A549 (cell line): ENCODE measurements around the gene UGT1A9. TPM values are rescaled to one million over a fixed set of nuclear protein-coding genes. Genes with fewer than 3 reads are reported as not detected.

Experiments
- ATAC-seq, 2 experiments: fragments of 200-7000 bp in 1 of 2; fragments of >200 bp in 1 of 2; cut with Nextera tagmentation in 1 of 2; cut with Tn5 transposase in 1 of 2; 3 replicates each; pipeline versions ENCODE4 v1.8.0 to v1.9.1; 2018 to 2020; ENCODE audit warnings: mild to moderate bottlenecking in 1 of 2, moderate library complexity in 1 of 2
- CTCF ChIA-PET: fragments of 300-600 bp; sonication (Branson Sonifier 250); formaldehyde crosslinking; extraction: SDS; loops from one replicate; lab custom pipeline; 2021; ENCODE audit warnings: antibody characterized with exemption, inconsistent platforms; lab: Yijun Ruan, JAX
- POLR2A ChIA-PET: fragments of 350-600 bp; formaldehyde crosslinking; extraction: SDS; loops from one replicate; lab custom pipeline; 2021; ENCODE audit warnings: antibody characterized with exemption, inconsistent platforms; lab: Yijun Ruan, JAX
- DNase-seq, 2 experiments: peaks; one replicate each; pipeline versions ENCODE4 v3.0.0 to v3.0.0-alpha.2; 2011 to 2016; ENCODE audit warnings: low read depth in 1 of 2, low spot score in 1 of 2
- FAIRE-seq: peaks from 2 replicates; lab custom pipeline; 2011; peaks lifted over from hg19 to GRCh38; lab: Jason Lieb, UNC
- H3K27ac ChIP-seq, 2 experiments: fragments of >200 bp; sonication (Bioruptor Twin); formaldehyde crosslinking; 3 replicates each; pipeline ENCODE4 v1.5.1; 2016 to 2017
- H3K4me1 ChIP-seq: fragments of >200 bp; sonication (Bioruptor Twin); formaldehyde crosslinking; 3 replicates; pipeline ENCODE4 v1.6.1; 2016
- H3K4me2 ChIP-seq: fragments of >200 bp; sonication (Bioruptor Twin); formaldehyde crosslinking; 3 replicates; pipeline ENCODE4 v1.6.1; 2016
- H3K4me3 ChIP-seq: fragments of >200 bp; sonication (Bioruptor Twin); formaldehyde crosslinking; 3 replicates; pipeline ENCODE4 v1.5.1; 2016
- H3K9me3 ChIP-seq: fragments of >200 bp; sonication (Bioruptor Twin); formaldehyde crosslinking; 3 replicates; pipeline ENCODE4 v1.6.1; 2016
- ATOH8 ChIP-seq: fragments of 250-450 bp; sonication (Bioruptor Pico); IDR thresholded peaks from 2 replicates; pipeline ENCODE4 v1.5.0; 2020; ENCODE audit warnings: low read depth, mild to moderate bottlenecking, moderate library complexity
- BCL3 ChIP-seq: fragments of >200 bp; sonication (Bioruptor Twin); formaldehyde crosslinking; IDR thresholded peaks from 3 replicates; pipeline ENCODE4 v1.6.1; 2016
- CBX2 ChIP-seq: fragments of 200-600 bp; sonication (generic); IDR thresholded peaks from 2 replicates; pipeline ENCODE4 v1.6.1; 2016; ENCODE audit warnings: low read depth, mild to moderate bottlenecking, borderline replicate concordance
- CHD2 ChIP-seq: fragments of 150-350 bp; IDR thresholded peaks from 2 replicates; pipeline ENCODE4 v1.6.1; 2014; ENCODE audit warnings: low read length; ENCODE audit not compliant: partially characterized antibody
- CTCF ChIP-seq: fragments of >200 bp; sonication (Bioruptor Twin); formaldehyde crosslinking; IDR thresholded peaks from 3 replicates; pipeline ENCODE4 v1.5.1; 2016
- EHF ChIP-seq: fragments of 250-450 bp; sonication (Bioruptor Pico); IDR thresholded peaks from 2 replicates; pipeline ENCODE4 v1.5.0; 2020; ENCODE audit warnings: mild to moderate bottlenecking
- EHMT2 ChIP-seq: fragments of 200-600 bp; sonication (generic); IDR thresholded peaks from 2 replicates; pipeline ENCODE4 v1.6.1; 2016; ENCODE audit warnings: antibody characterized with exemption, low read depth, mild to moderate bottlenecking, moderate library complexity
- EP300 ChIP-seq, 2 experiments: fragments of >200 bp; sonication (Bioruptor Twin); formaldehyde crosslinking; IDR thresholded peaks; 2 replicates in 1 of 2; 3 replicates in 1 of 2; pipeline ENCODE4 v1.6.1; 2016 to 2017
- FOSL2 ChIP-seq, 2 experiments: fragments of 450-650 bp in 1 of 2; fragments of >200 bp in 1 of 2; sonication (Bioruptor Twin) in 1 of 2; formaldehyde crosslinking; IDR thresholded peaks; 2 replicates each; pipeline versions ENCODE4 v1.5.0 to v1.6.1; 2016 to 2020; ENCODE audit warnings: mild to moderate bottlenecking in 1 of 2, moderate library complexity in 1 of 2
- FOXS1 ChIP-seq: fragments of 250-450 bp; sonication (Bioruptor Pico); IDR thresholded peaks from 2 replicates; pipeline ENCODE4 v1.5.0; 2020; ENCODE audit warnings: mild to moderate bottlenecking, moderate library complexity
- HDAC2 ChIP-seq: fragments of 200-600 bp; sonication (generic); IDR thresholded peaks from 2 replicates; pipeline ENCODE4 v1.6.1; 2016
- HEYL ChIP-seq: fragments of 250-450 bp; sonication (Bioruptor Pico); IDR thresholded peaks from 2 replicates; pipeline ENCODE4 v1.8.0; 2021; ENCODE audit warnings: mild to moderate bottlenecking, moderate library complexity
- HOXA7 ChIP-seq: fragments of 250-450 bp; sonication (Bioruptor Pico); IDR thresholded peaks from 2 replicates; pipeline ENCODE4 v1.5.0; 2020; ENCODE audit warnings: mild to moderate bottlenecking, moderate library complexity
- HOXB13 ChIP-seq: fragments of 250-450 bp; sonication (Bioruptor Pico); IDR thresholded peaks from 2 replicates; pipeline ENCODE4 v1.5.0; 2020; ENCODE audit warnings: low read depth, mild to moderate bottlenecking, moderate library complexity
- HOXB5 ChIP-seq: fragments of 250-450 bp; sonication (Bioruptor Pico); IDR thresholded peaks from 2 replicates; pipeline ENCODE4 v1.5.0; 2020; ENCODE audit warnings: mild to moderate bottlenecking, moderate library complexity
- JUN ChIP-seq, 2 experiments: fragments of >200 bp; sonication (Bioruptor Twin); formaldehyde crosslinking; IDR thresholded peaks; 2 replicates in 1 of 2; 3 replicates in 1 of 2; pipeline ENCODE4 v1.6.1; 2016 to 2017
- JUNB ChIP-seq: fragments of >200 bp; sonication (Bioruptor Twin); formaldehyde crosslinking; IDR thresholded peaks from 2 replicates; pipeline ENCODE4 v1.6.1; 2016
- KDM1A ChIP-seq: fragments of 200-600 bp; sonication (generic); IDR thresholded peaks from 2 replicates; pipeline ENCODE4 v1.6.1; 2016; ENCODE audit warnings: low read depth, mild to moderate bottlenecking
- MAZ ChIP-seq: fragments of 150-350 bp; IDR thresholded peaks from 2 replicates; pipeline ENCODE4 v1.6.1; 2014; ENCODE audit warnings: antibody characterized with exemption, low read depth, low read length, borderline replicate concordance
- MYC ChIP-seq: IDR thresholded peaks from 2 replicates; pipeline ENCODE4 v1.6.1; 2012; ENCODE audit warnings: mild to moderate bottlenecking, inconsistent platforms, low read length, improper control_type of control experiment, borderline replicate concordance
- NPAS2 ChIP-seq: fragments of 250-450 bp; sonication (Bioruptor Pico); IDR thresholded peaks from 2 replicates; pipeline ENCODE4 v1.8.0; 2022; ENCODE audit warnings: mild to moderate bottlenecking, moderate library complexity, borderline replicate concordance
- PHF8 ChIP-seq: fragments of 200-600 bp; sonication (generic); IDR thresholded peaks from 2 replicates; pipeline ENCODE4 v1.6.1; 2016; ENCODE audit warnings: low read depth, mild to moderate bottlenecking, antibody characterized with exemption, moderate library complexity, borderline replicate concordance
- POLR2A ChIP-seq: IDR thresholded peaks from 2 replicates; pipeline ENCODE4 v1.6.1; 2012; ENCODE audit warnings: mild to moderate bottlenecking, low read length
- POLR2AphosphoS2 ChIP-seq: conservative IDR thresholded peaks from 2 replicates; pipeline ENCODE4 v1.6.1; 2012; ENCODE audit warnings: low read length, improper control_type of control experiment, inconsistent platforms
- RCOR1 ChIP-seq: fragments of 150-350 bp; IDR thresholded peaks from 2 replicates; pipeline ENCODE4 v1.6.1; 2014; ENCODE audit warnings: antibody characterized with exemption, low read length, low read depth
- RFX5 ChIP-seq: fragments of 450-650 bp; IDR thresholded peaks from 2 replicates; pipeline ENCODE4 v1.7.1; 2014; ENCODE audit warnings: antibody characterized with exemption, mild to moderate bottlenecking, moderate library complexity
- TFCP2L1 ChIP-seq: fragments of 250-450 bp; sonication (Bioruptor Pico); IDR thresholded peaks from 2 replicates; pipeline ENCODE4 v1.5.0; 2021; ENCODE audit warnings: mild to moderate bottlenecking
- USF2 ChIP-seq: fragments of 450-650 bp; IDR thresholded peaks from 2 replicates; pipeline ENCODE4 v1.6.1; 2014; ENCODE audit warnings: antibody characterized with exemption
- ZSCAN20 ChIP-seq: fragments of 250-450 bp; sonication (Bioruptor Pico); IDR thresholded peaks from 2 replicates; pipeline ENCODE4 v1.8.0; 2022; ENCODE audit warnings: mild to moderate bottlenecking, moderate library complexity
- WGBS: methylation state at CpG from one replicate; pipeline ENCODE4 v1.1.6; 2017; ENCODE audit errors: missing lambda C conversion rate; 5-methylcytosine and 5-hydroxymethylcytosine counted together
- polyA plus RNA-seq, 4 experiments: library from polyadenylated mRNA; depleted of rRNA in 3 of 4; stranded (reverse); fragments of >200 nt; fragmentation: RNase III in 1 of 4; extraction: RNeasy Plus Mini Kit Qiagen cat#74134 plus additional on column Dnase treatment in 1 of 4; gene quantifications; 2 replicates in 3 of 4; 3 replicates in 1 of 4; pipeline ENCODE4 v1.2.3, GENCODE V29; 2011 to 2017
- TF ChIP-seq, protein P1 (sequence below): IDR thresholded peaks from 2 replicates; pipeline ENCODE4 v1.6.1; 2012
- TF ChIP-seq, protein P2 (sequence below): IDR thresholded peaks from 2 replicates; pipeline ENCODE4 v1.6.1; 2012; ENCODE audit warnings: low read depth, borderline replicate concordance

Gene UGT1A9
- polyA plus RNA-seq, 2 of the 4 experiments (the other 2 are of a cell fraction) = 11.0 to 13.1 TPM

GRCh38 chr2:233708942-233709341 is 37.2 kb downstream of the UGT1A9 start:
- Histone ChIP-seq H3K4me1 (peaks cover 68% of the 10 kb centered on the region), H3K4me3 (no peak overlapping the region), H3K9me3 (peaks cover 26% of the 10 kb centered on the region), H3K4me2 (peak overlapping the region; percentile 47), H3K27ac (peak overlapping the region; percentile 98 to 100)
- no peak for ATAC-seq
- WGBS = 66% methylated on average over 5 of the region's 5 CpGs
- no peak for FAIRE-seq
- CTCF ChIA-PET = interaction anchor here (0.6 to 1.4 kb wide), 2 partner anchors 75 to 124 kb away, joined by 3 to 5 read pairs; no protein-coding TSS in a partner anchor
- peak in 1 of 2 experiments; percentile 78 for DNase-seq
- POLR2A ChIA-PET = no interaction called here
- TF ChIP-seq HOXB5 (CRISPR knock-in tag) (0 out of 2 replicates have a peak, but pooled peaks have one; percentile 53), ATOH8 (CRISPR knock-in tag) (peak; percentile 76), HOXB13 (CRISPR knock-in tag) (peak; percentile 65; the same call in 1 of the 2 replicates), MYC (no peak), USF2 (peak; percentile 91), NPAS2 (CRISPR knock-in tag) (no peak), EHMT2 (no peak), ZSCAN20 (CRISPR knock-in tag) (no peak), EHF (CRISPR knock-in tag) (no peak), FOSL2 (IDR thresholded peaks at IDR 0.05) (no peak), FOSL2 (CRISPR knock-in tag; IDR thresholded peaks at IDR 0.05) (no peak), HEYL (no peak), JUNB (no peak), HDAC2 (no peak), RFX5 (no peak), CHD2 (no peak), TFCP2L1 (no peak), RCOR1 (no peak), POLR2A (no peak)
- TF ChIP-seq, protein P1, sequence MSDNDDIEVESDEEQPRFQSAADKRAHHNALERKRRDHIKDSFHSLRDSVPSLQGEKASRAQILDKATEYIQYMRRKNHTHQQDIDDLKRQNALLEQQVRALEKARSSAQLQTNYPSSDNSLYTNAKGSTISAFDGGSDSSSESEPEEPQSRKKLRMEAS = no peak
- TF ChIP-seq, all 56 proteins: peak for 4

DNA sequence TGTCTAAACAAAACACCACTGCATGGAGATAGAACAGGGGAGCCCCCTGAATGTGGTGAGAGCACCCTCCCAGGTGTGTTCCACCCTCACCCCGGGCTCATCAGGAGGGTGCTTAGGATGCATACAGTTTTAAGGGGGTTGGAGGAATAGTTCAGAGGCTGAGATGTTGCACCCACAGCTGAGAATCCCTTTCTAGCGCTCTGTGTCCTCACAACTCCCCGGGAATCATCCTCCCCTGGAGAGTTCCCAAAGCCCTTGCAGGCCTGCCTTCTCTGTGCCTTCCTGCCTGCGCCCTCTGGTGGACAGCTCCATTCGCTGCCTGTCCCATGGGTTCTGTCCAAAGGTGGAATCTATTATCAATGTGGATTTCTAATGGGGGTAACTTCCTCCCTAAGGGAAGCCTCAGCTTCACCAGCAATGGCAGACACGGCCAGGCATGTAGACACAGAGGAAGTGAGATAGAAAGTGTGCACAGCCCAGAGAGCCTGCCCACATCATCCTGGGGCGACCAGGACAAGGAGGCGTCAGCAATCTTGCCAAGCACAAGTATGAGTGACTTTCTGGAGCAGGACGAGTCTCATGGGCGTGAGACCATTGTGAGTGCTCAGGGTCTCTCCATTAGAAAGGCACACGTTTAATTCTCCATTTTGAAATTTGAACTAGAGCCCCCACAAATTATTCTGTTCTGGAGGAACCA is 39.8 kb downstream of the UGT1A9 start:
- peak overlapping the region; percentile 34 for H3K4me2 ChIP-seq
- ChIA-PET CTCF (interaction anchor here (0.5 to 2.9 kb wide), 41 partner anchors 9 to 336 kb away, joined by 3 to 16 read pairs (median 4); partner anchors contain the start of gene UGT1A3), POLR2A (interaction anchor here (1.1 to 1.4 kb wide), 2 partner anchors 122 to 225 kb away, joined by 3 to 4 read pairs; no protein-coding TSS in a partner anchor)
- peaks cover 14% of the 10 kb centered on the region for H3K9me3 ChIP-seq
- H3K4me1 ChIP-seq = peaks cover 52% of the 10 kb centered on the region
- H3K4me3 ChIP-seq = no peak overlapping the region
- FAIRE-seq (peak; percentile 65), DNase-seq (peak; percentile 54 to 90), ATAC-seq (peak; percentile 83 to 89)
- H3K27ac ChIP-seq = peak overlapping the region; percentile 98 to 100
- 28% methylated on average over 11 of the region's 11 CpGs for WGBS
- TF ChIP-seq HOXA7 (CRISPR knock-in tag) (no peak; the same call in 1 of the 2 replicates), FOXS1 (CRISPR knock-in tag) (no peak), EP300 (IDR thresholded peaks at IDR 0.05) (no peak), BCL3 (no peak), CHD2 (no peak), MYC (no peak), JUN (IDR thresholded peaks at IDR 0.05) (peak in 1 of 2 experiments; percentile 41; a peak in 1 of 5 replicates), RFX5 (no peak), NPAS2 (CRISPR knock-in tag) (no peak), KDM1A (no peak), PHF8 (no peak), HOXB5 (CRISPR knock-in tag) (peak; percentile 75), POLR2AphosphoS2 (no peak), CBX2 (no peak), EHF (CRISPR knock-in tag) (0 out of 2 replicates have a peak, but pooled peaks have one; percentile 19), MAZ (no peak), CTCF (peak; percentile 84)
- TF ChIP-seq, protein P1 = peak; percentile 58
- TF ChIP-seq, protein P2, sequence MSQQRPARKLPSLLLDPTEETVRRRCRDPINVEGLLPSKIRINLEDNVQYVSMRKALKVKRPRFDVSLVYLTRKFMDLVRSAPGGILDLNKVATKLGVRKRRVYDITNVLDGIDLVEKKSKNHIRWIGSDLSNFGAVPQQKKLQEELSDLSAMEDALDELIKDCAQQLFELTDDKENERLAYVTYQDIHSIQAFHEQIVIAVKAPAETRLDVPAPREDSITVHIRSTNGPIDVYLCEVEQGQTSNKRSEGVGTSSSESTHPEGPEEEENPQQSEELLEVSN = no peak
